ENCODE results near the gene SLC5A4. TPM values are rescaled to one million over a fixed set of nuclear protein-coding genes. Genes with fewer than 3 reads are reported as not detected.

Gene SLC5A4
- total RNA-seq, 1 experiment from 2014 or later = not detected

DNA sequence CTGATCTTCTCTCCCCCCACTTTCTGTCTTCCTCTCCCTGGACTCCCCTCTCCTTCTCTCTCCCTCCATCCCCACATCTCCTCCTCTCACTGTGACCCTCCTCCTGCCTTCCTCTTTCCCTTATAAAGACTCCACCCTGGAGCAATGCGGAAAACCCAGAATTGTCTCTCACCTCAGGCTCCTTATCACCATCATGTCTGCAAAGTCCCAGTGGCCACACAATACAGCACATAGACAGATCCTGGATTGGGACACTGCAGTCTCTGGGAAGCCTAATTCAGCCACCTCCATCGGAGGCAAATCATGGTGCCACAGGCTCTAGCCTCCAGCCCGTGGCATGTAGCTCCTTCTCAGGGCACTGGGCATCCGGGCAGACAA is 53.0 kb downstream of the SLC5A4 start:
- no peak overlapping the region for H4K8ac ChIP-seq (replicated peaks; ENCODE audit: insufficient read length, low read depth, low read length)
- no peak overlapping the region for H3K23ac ChIP-seq (ENCODE audit: insufficient read length, low read depth, low read length)
- H2BK20ac ChIP-seq (ENCODE audit: low read depth, low read length, poor library complexity, severe bottlenecking) = no peak overlapping the region
- no peak overlapping the region for H3K56ac ChIP-seq (ENCODE audit: insufficient read length, low read depth, low read length)
- no peaks in the 10 kb centered on the region for H4K20me1 ChIP-seq (ENCODE audit: control insufficient read depth, insufficient read depth, insufficient read length)
- H3K18ac ChIP-seq (ENCODE audit: insufficient read length, low read depth, low read length) = no peak overlapping the region
- H2BK12ac ChIP-seq (ENCODE audit: insufficient read length, low read depth, low read length) = no peak overlapping the region
- H2AFZ ChIP-seq (ENCODE audit: low read length) = no peak overlapping the region
- H2BK120ac ChIP-seq (ENCODE audit: low read depth, low read length, poor library complexity, severe bottlenecking) = no peak overlapping the region
- Mint-ChIP-seq H3K27ac (no peak overlapping the region), H3K9me3 (no peaks in the 10 kb centered on the region), H3K27me3 (ENCODE audit: low read depth) (peaks cover 96% of the 10 kb centered on the region), H3K4me1 (peaks cover 20 to 39% of the 10 kb centered on the region in 2 experiments), H3K4me3 (no peak overlapping the region), H3K36me3 (ENCODE audit: insufficient read depth in 1 of 3, low read depth in 3 of 3) (no peaks in the 10 kb centered on the region; a peak in 2 of 7 replicates)
- no peak for TF ChIP-seq CTCF (conservative IDR thresholded peaks at IDR 0.05)
- no peak for DNase-seq
- H2BK5ac ChIP-seq (ENCODE audit: insufficient read length, low read length) = no peak overlapping the region
- no peaks in the 10 kb centered on the region for H3K79me2 ChIP-seq (ENCODE audit: insufficient read depth, low read length)
- no peaks in the 10 kb centered on the region; the same call in 1 of the 2 replicates for H3K4me1 ChIP-seq (ENCODE audit: insufficient read depth, low read length)
- peaks cover 13% of the 10 kb centered on the region for H3K23me2 ChIP-seq (ENCODE audit: insufficient read length, low read depth, low read length, poor library complexity, severe bottlenecking)
- H3K9me3 ChIP-seq (ENCODE audit: control insufficient read depth, low read depth, low read length) = no peaks in the 10 kb centered on the region
- no peak overlapping the region for H3T11ph ChIP-seq (ENCODE audit: low read length)
- no peak overlapping the region for H3K4me2 ChIP-seq (ENCODE audit: insufficient read depth, insufficient read length, low read length)
- no peak overlapping the region for H3K27ac ChIP-seq (ENCODE audit: insufficient read length, low read depth, low read length)
- peaks cover 8% of the 10 kb centered on the region; the same call in 1 of the 2 replicates for H3K27me3 ChIP-seq (ENCODE audit: insufficient read depth, low read length)
- no peak overlapping the region for H4K5ac ChIP-seq (ENCODE audit: insufficient read length, low read depth, low read length)
- no peak overlapping the region for H3K4ac ChIP-seq (ENCODE audit: low read depth, low read length)
- H3K9ac ChIP-seq (ENCODE audit: extremely low read depth, insufficient read length, low read length) = no peak overlapping the region
- no CpG with 5 or more reads among the region's 4 CpGs for WGBS (ENCODE audit: extremely low coverage, insufficient read length, low lambda C conversion rate)
- H3K14ac ChIP-seq (ENCODE audit: insufficient read depth, low read length) = no peak overlapping the region
- no peak overlapping the region for H4K91ac ChIP-seq (ENCODE audit: insufficient read length, low read depth, low read length)
- H3K79me1 ChIP-seq (ENCODE audit: insufficient read depth, low read depth, low read length, poor library complexity, severe bottlenecking) = no peaks in the 10 kb centered on the region
- H2BK15ac ChIP-seq (ENCODE audit: low read depth, low read length) = no peak overlapping the region
- no peak overlapping the region for H2AK5ac ChIP-seq (ENCODE audit: insufficient read length, low read length)

All from H9 (cell line).